C4-2B (cell line): Measurements from ENCODE around the gene ZNF3.

Experiments
- CTCF ChIP-seq: fragments of 450-650 bp; conservative IDR thresholded peaks from 2 replicates; pipeline ENCODE4 v1.5.1; 2017; ENCODE audit warnings: mild to moderate bottlenecking
- ZFX ChIP-seq: fragments of 450-650 bp; IDR thresholded peaks from 2 replicates; pipeline ENCODE4 v1.6.1; 2017

GRCh38 chr7:100122067-100122466 lies 40.5 kb upstream of the ZNF3 start:
- TF ChIP-seq CTCF (no peak), ZFX (no peak)
